Measurements from ENCODE around the gene ATF1.

GRCh38 chr12:50820177-50820576 lies 56.3 kb downstream of the ATF1 start:
- TF ChIP-seq POLR2A (IDR thresholded peaks at IDR 0.05; ENCODE audit: low read length) (no peak), GATA1 (IDR thresholded peaks at IDR 0.05; ENCODE audit: low read depth, low read length) (no peak)
